Stimulated activated CD4-positive, alpha-beta T cell treated with anti-CD3 and anti-CD28 coated beads, Interleukin-4, amount 100 ng/mL, for 4 hours (primary cell): ENCODE data around the gene BAIAP2L2.
"Not testable (repeated sequence)": the region's sequence is repeated elsewhere in the genome, so short reads cannot be mapped to it uniquely, and the experiment has no call there.

Source experiments
- DNase-seq, 2 experiments: peaks; one replicate each; pipeline ENCODE4 v3.0.0-alpha.2; 2020

Gene BAIAP2L2

GRCh38 chr22:38127869-38128268 lies 17.4 kb upstream of the BAIAP2L2 start:
- no peak for DNase-seq

- DNase-seq: no peak
These were observed 16.6 kb upstream of the BAIAP2L2 start for GRCh38 chr22:38126928-38127668.

GRCh38 chr22:38125751-38126201 lies 15.3 kb upstream of the BAIAP2L2 start:
- DNase-seq: no peak

- no peak for DNase-seq
These were observed 14.6 kb upstream of the BAIAP2L2 start for GRCh38 chr22:38125038-38125610.

GRCh38 chr22:38124236-38124974 lies 13.9 kb upstream of the BAIAP2L2 start:
- no peak for DNase-seq

- DNase-seq: no peak
These were observed 12.1 kb upstream of the BAIAP2L2 start for GRCh38 chr22:38122616-38123015.

- DNase-seq: no peak
These were observed 10.1 kb upstream of the BAIAP2L2 start for GRCh38 chr22:38120359-38121110.

- not testable (repeated sequence) for DNase-seq
These were observed 8.3 kb upstream of the BAIAP2L2 start for GRCh38 chr22:38118747-38119146.

GRCh38 chr22:38118182-38118581 lies 7.7 kb upstream of the BAIAP2L2 start:
- DNase-seq: no peak

- DNase-seq: not testable (repeated sequence)
These were observed 7.1 kb upstream of the BAIAP2L2 start for GRCh38 chr22:38117556-38117955.

GRCh38 chr22:38115423-38116205 lies 5.1 kb upstream of the BAIAP2L2 start:
- no peak for DNase-seq

GRCh38 chr22:38114484-38115398 lies 4.3 kb upstream of the BAIAP2L2 start:
- peak; percentile 55 to 75 for DNase-seq

- DNase-seq: no peak
These were observed 1.9 kb upstream of the BAIAP2L2 start for GRCh38 chr22:38112381-38112780.

- no peak for DNase-seq
These were observed 1.5 kb upstream of the BAIAP2L2 start for GRCh38 chr22:38111925-38112355.

GRCh38 chr22:38110863-38111852 lies 674 bp upstream of the BAIAP2L2 start:
- DNase-seq: no peak

GRCh38 chr22:38109371-38110001 lies 998 bp downstream of the BAIAP2L2 start:
- DNase-seq: no peak

GRCh38 chr22:38108561-38109319 lies 1.7 kb downstream of the BAIAP2L2 start:
- DNase-seq: no peak

- no peak for DNase-seq
These were observed 2.6 kb downstream of the BAIAP2L2 start for GRCh38 chr22:38107692-38108515.
